Natural killer cell treated with Interleukin-12 subunit alpha and Interleukin-12 subunit beta and Interleukin-15 and Interleukin-18, amount 100 ng/mL, for 72 hours (primary cell): Measurements from ENCODE around the gene HDAC9. TPM values are rescaled to one million over a fixed set of nuclear protein-coding genes. Genes with fewer than 3 reads are reported as not detected.

Source experiments
- ATAC-seq, 2 donors: fragments of 150-1000 bp; cut with Tn5 transposase in 1 of 2; sonication (Bioruptor Pico), chemical (Tn5 transposase) in 1 of 2; 2 replicates each; pipeline ENCODE4 v1.10.0; 2021
- DNase-seq: peaks from one replicate; pipeline ENCODE4 v3.0.0; 2022; ENCODE audit warnings: low spot score
- H3K27ac Mint-ChIP-seq, 2 donors: 1 replicate in 1 of 2; 2 replicates in 1 of 2; pipeline ENCODE4 v1.8.0; 2022; ENCODE audit warnings: mixed read lengths in 2 of 2, mild to moderate bottlenecking in 1 of 2, moderate library complexity in 1 of 2
- H3K27me3 Mint-ChIP-seq, 2 donors: 1 replicate in 1 of 2; 2 replicates in 1 of 2; pipeline ENCODE4 v1.8.0; 2022; ENCODE audit warnings: mixed read lengths in 2 of 2
- H3K36me3 Mint-ChIP-seq: one replicate; pipeline ENCODE4 v1.8.0; 2022; ENCODE audit warnings: mixed read lengths
- H3K4me1 Mint-ChIP-seq, 2 donors: 1 replicate in 1 of 2; 2 replicates in 1 of 2; pipeline ENCODE4 v1.8.0; 2022; ENCODE audit warnings: low read depth in 2 of 2, mixed read lengths in 2 of 2, mild to moderate bottlenecking in 1 of 2
- H3K4me3 Mint-ChIP-seq: one replicate; pipeline ENCODE4 v1.8.0; 2022; ENCODE audit warnings: mixed read lengths
- H3K9me3 Mint-ChIP-seq: 2 replicates; pipeline ENCODE4 v1.8.0; 2022; ENCODE audit warnings: mixed read lengths
- total RNA-seq, 2 donors: library from RNA; stranded (reverse); gene quantifications; one replicate each; pipeline ENCODE4 v1.2.3, GENCODE V29; 2022

HDAC9 gene
- total RNA-seq, 2 donors from 2014 or later: 9.9 to 15.0 TPM

DNA sequence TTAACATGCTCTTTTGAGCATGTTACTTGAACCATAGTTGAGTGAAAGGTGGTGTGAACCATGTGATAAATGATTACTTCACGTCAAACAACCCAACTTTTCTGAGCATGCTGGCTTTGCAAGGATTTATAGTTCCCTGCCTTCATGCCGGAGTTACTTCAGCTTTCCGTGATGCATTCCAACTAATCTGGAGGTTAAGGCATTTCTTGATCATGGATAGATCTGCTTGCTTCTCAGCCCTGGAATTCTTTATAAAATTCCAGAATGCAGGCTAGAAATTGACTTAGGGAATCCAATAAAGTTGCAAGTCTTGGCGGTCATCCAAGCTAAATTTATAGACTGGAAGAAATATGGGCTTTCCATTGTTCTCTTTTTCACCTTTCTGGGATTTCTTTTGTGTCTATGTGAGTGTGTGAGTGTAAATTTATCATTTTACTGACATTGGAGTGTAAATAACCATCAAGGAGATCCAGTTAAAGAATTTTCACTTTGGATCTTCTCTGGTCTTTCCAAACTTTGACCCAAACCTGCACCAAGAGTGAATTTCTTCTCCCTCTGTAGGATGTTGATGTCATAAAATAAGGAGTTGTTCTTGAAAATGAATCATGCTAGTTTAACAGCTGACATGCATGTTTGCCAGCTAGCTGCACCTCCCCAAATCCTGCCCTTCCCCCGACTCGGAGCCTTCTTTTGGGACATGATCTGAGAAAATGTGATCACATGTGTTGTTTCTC, 332.9 kb downstream of the HDAC9 start:
- no peaks in the 10 kb centered on the region for H3K9me3 Mint-ChIP-seq
- H3K4me3 Mint-ChIP-seq: no peak overlapping the region
- H3K27ac Mint-ChIP-seq: no peak overlapping the region
- no peak for ATAC-seq
- no peaks in the 10 kb centered on the region for H3K36me3 Mint-ChIP-seq
- H3K27me3 Mint-ChIP-seq: no peaks in the 10 kb centered on the region
- no peaks in the 10 kb centered on the region for H3K4me1 Mint-ChIP-seq
- no peak for DNase-seq

- no peak for ATAC-seq
- H3K27me3 Mint-ChIP-seq: no peaks in the 10 kb centered on the region
- no peaks in the 10 kb centered on the region for H3K4me1 Mint-ChIP-seq
- DNase-seq: no peak
- H3K27ac Mint-ChIP-seq: no peak overlapping the region
- H3K9me3 Mint-ChIP-seq: no peaks in the 10 kb centered on the region
- no peak overlapping the region for H3K4me3 Mint-ChIP-seq
- H3K36me3 Mint-ChIP-seq: no peaks in the 10 kb centered on the region
Measured at GRCh38 chr7:18828994-18829857, 333.7 kb downstream of the HDAC9 start.

GRCh38 chr7:18829858-18830285, 334.3 kb downstream of the HDAC9 start:
- no peaks in the 10 kb centered on the region for H3K4me1 Mint-ChIP-seq
- H3K36me3 Mint-ChIP-seq: no peaks in the 10 kb centered on the region
- H3K27me3 Mint-ChIP-seq: no peaks in the 10 kb centered on the region

DNA sequence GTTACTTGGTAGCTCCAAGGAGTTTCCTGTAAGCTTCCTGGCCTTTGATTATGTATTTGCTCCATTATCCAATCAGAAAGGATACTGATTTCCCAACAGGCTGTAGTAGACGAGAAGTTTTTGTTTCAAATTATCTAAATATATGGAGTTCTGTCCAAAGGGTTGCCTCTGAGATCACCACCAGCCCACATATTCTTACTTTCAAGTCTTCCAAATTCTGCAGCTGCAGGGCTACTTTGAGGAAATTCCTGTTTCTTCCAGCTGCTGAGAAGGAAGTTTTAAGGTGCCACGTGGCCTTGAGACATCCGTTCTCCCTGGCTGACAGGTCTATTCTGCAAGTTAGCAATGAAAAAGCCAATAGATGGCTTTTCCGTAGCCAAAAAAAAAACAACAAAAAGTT, 335.9 kb downstream of the HDAC9 start:
- H3K9me3 Mint-ChIP-seq: no peaks in the 10 kb centered on the region
- ATAC-seq: no peak
- no peak overlapping the region for H3K4me3 Mint-ChIP-seq

More at GRCh38 chr7:18829858-18830285, 334.3 kb downstream of the HDAC9 start:
- H3K4me3 Mint-ChIP-seq: no peak overlapping the region
- DNase-seq (no peak), ATAC-seq (no peak)
- H3K27ac Mint-ChIP-seq: no peak overlapping the region
- H3K9me3 Mint-ChIP-seq: no peaks in the 10 kb centered on the region

GRCh38 chr7:18831943-18832342, 336.4 kb downstream of the HDAC9 start:
- Mint-ChIP-seq H3K36me3 (no peaks in the 10 kb centered on the region), H3K9me3 (no peaks in the 10 kb centered on the region), H3K27me3 (no peaks in the 10 kb centered on the region), H3K27ac (no peak overlapping the region), H3K4me1 (no peaks in the 10 kb centered on the region), H3K4me3 (no peak overlapping the region)
- no peak for ATAC-seq
- no peak for DNase-seq

More for the DNA sequence above, 335.9 kb downstream of the HDAC9 start:
- Mint-ChIP-seq H3K27ac (no peak overlapping the region), H3K36me3 (no peaks in the 10 kb centered on the region), H3K27me3 (no peaks in the 10 kb centered on the region), H3K4me1 (no peaks in the 10 kb centered on the region)
- no peak for DNase-seq

GRCh38 chr7:18834577-18834976, 339.0 kb downstream of the HDAC9 start:
- no peaks in the 10 kb centered on the region for H3K27me3 Mint-ChIP-seq
- ATAC-seq: no peak

DNA sequence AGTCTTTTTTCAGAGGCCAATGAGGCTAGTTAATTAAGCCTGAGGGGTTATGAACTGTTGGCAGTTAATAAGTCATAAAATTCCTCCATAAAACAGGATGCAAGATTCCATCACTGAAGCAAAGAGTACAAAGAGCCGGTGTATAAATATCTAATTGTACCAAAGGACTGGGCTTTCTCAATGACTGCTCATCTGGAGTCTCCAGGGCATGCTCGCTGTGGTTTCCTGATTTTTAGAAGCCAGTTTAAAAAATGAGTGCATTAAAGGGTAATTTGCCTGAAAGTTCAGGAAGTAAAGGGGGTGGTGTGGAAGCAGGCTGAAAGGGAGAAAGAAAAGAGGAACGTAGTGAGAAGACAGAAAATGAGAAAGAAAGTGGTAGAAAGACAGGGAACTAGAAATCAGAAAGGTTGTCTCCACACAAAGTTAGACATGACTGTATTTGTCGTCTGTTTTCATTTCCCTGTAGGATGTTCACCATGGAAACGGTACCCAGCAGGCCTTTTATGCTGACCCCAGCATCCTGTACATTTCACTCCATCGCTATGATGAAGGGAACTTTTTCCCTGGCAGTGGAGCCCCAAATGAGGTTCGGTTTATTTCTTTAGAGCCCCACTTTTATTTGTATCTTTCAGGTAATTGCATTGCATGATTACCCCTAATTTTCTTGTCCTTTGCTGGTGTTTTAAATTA, 339.6 kb downstream of the HDAC9 start:
- H3K27ac Mint-ChIP-seq: no peak overlapping the region
- H3K9me3 Mint-ChIP-seq: peaks cover 3% of the 10 kb centered on the region
- H3K4me1 Mint-ChIP-seq: no peaks in the 10 kb centered on the region
- H3K36me3 Mint-ChIP-seq: no peaks in the 10 kb centered on the region
- H3K4me3 Mint-ChIP-seq: no peak overlapping the region
- DNase-seq (no peak), ATAC-seq (no peak)
- no peaks in the 10 kb centered on the region for H3K27me3 Mint-ChIP-seq

More at GRCh38 chr7:18834577-18834976, 339.0 kb downstream of the HDAC9 start:
- no peak overlapping the region for H3K4me3 Mint-ChIP-seq
- no peak for DNase-seq
- no peaks in the 10 kb centered on the region for H3K36me3 Mint-ChIP-seq
- H3K4me1 Mint-ChIP-seq: no peaks in the 10 kb centered on the region
- H3K9me3 Mint-ChIP-seq: peaks cover 3% of the 10 kb centered on the region
- no peak overlapping the region for H3K27ac Mint-ChIP-seq

DNA sequence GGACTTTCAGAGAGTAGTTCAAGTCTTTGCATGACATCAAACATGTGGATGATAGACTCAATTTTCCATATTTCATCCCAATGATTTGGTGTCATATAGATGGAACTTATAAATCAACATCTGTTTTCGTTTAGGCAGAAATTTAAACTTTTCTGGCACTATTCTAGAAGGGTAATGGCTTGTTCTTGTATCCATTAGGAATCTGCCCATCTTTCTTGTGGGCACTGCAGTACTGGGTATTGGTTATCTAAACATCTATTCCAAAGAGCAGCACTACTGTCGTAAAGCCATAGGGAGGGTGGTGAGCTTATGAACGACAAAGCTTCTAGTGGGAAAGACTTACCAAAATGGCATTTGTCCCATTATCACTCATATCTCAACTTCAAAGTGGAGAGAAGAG, 348.4 kb downstream of the HDAC9 start:
- H3K4me1 Mint-ChIP-seq: no peaks in the 10 kb centered on the region
- DNase-seq (no peak), ATAC-seq (no peak)
- no peaks in the 10 kb centered on the region for H3K9me3 Mint-ChIP-seq
- peak overlapping the region in 1 of 2 donors; percentile 7 for H3K27ac Mint-ChIP-seq
- H3K27me3 Mint-ChIP-seq: no peaks in the 10 kb centered on the region
- H3K36me3 Mint-ChIP-seq: no peaks in the 10 kb centered on the region
- H3K4me3 Mint-ChIP-seq: no peak overlapping the region

GRCh38 chr7:18844735-18845134, 349.2 kb downstream of the HDAC9 start:
- ATAC-seq (peak in 1 of 2 donors; percentile 48), DNase-seq (no peak)
- Mint-ChIP-seq H3K36me3 (no peaks in the 10 kb centered on the region), H3K4me1 (no peaks in the 10 kb centered on the region), H3K27ac (peak overlapping the region in 1 of 2 donors; percentile 7), H3K4me3 (no peak overlapping the region), H3K27me3 (no peaks in the 10 kb centered on the region), H3K9me3 (no peaks in the 10 kb centered on the region)

DNA sequence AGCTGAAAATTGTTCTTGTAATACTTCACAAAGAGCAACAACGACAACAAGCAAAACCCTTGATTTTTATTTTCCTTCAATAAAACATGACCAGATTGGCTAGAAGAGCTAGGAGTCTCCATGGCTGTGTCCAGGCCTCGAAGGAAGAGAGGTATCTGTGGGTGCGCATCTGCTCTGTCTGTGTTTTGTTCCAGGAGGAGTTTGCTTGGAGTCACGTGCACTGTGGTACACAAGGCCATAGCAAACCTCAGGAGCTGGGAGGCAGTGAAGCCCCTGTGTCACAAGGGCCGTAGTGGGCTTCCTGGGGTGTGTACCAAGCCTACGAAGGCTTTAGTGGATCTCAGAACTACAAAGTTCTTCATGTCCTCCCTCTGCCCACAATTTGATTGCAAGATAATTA, 350.2 kb downstream of the HDAC9 start:
- H3K36me3 Mint-ChIP-seq: no peaks in the 10 kb centered on the region
- no peaks in the 10 kb centered on the region for H3K9me3 Mint-ChIP-seq
- no peaks in the 10 kb centered on the region for H3K27me3 Mint-ChIP-seq
- DNase-seq: no peak
- no peaks in the 10 kb centered on the region for H3K4me1 Mint-ChIP-seq
- H3K27ac Mint-ChIP-seq: no peak overlapping the region
- ATAC-seq: no peak
- no peak overlapping the region for H3K4me3 Mint-ChIP-seq

DNA sequence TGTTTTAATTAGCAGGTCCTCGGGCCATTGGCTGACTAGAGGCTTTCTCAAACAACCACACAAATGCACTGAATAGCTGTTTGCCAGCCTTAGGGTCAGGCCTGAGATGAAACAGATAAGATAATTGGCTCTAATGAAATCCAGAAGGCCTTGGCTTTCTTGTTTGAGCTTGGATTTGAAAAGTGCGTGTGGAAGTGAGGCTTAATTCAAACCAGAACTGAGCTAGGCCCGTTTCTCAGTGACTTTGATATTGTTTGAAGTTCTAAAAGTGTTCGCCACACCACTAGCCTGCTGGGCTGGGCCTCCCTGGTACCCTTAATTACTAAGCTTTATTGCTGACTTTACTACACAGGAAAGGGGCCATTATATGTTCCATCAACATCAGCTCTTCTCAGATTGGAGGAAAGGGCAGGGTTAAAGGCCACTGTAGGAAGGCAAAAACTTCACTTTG, 351.2 kb downstream of the HDAC9 start:
- Mint-ChIP-seq H3K9me3 (peaks cover 4% of the 10 kb centered on the region), H3K27me3 (no peaks in the 10 kb centered on the region), H3K4me1 (no peaks in the 10 kb centered on the region), H3K36me3 (peaks cover 5% of the 10 kb centered on the region), H3K4me3 (no peak overlapping the region), H3K27ac (no peak overlapping the region)
- ATAC-seq (no peak), DNase-seq (no peak)

DNA sequence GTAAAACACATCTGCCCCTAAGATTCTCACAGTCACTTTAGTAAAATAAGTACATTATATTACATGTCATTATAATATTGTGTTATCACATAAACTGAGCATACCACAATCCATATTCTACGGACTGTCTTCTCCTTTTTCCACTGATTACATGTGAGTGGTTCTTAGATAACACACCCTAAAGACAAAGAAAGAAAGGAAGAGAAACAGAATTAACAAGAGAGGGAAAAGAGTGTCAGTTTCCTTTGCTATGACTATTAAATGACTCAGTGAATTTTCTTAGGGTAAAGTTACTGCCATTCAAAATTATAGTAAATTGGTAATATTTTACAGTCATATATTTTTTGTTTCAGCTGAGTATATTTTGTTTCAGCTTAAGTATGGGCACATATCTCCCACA, 353.6 kb downstream of the HDAC9 start:
- no peak overlapping the region for H3K27ac Mint-ChIP-seq
- no peaks in the 10 kb centered on the region for H3K4me1 Mint-ChIP-seq
- no peaks in the 10 kb centered on the region for H3K27me3 Mint-ChIP-seq
- ATAC-seq: no peak
- H3K36me3 Mint-ChIP-seq: peaks cover 5% of the 10 kb centered on the region
- H3K4me3 Mint-ChIP-seq: no peak overlapping the region
- peaks cover 11% of the 10 kb centered on the region for H3K9me3 Mint-ChIP-seq
- DNase-seq: no peak

DNA sequence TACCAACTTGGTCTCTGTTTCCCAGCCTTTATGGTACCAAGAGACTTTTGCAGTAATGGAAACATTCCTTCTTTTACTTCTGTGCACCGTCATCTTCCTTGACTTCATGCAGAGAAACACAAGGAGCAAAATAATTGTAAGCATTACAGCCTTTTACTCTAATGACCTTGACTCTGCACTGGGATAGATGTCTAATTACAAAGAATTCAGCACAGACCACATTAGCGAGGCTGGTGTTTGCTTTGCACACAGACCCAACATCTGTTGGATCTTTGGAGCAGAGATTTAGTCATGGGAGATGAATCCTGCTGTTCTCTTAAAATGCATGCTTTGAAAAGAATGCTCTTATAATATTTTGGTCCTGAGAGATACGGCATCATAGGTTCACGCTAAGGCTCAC, 360.2 kb downstream of the HDAC9 start:
- no peak overlapping the region for H3K27ac Mint-ChIP-seq
- DNase-seq (no peak), ATAC-seq (no peak)
- H3K27me3 Mint-ChIP-seq: no peaks in the 10 kb centered on the region
- no peak overlapping the region for H3K4me3 Mint-ChIP-seq
- peaks cover 11% of the 10 kb centered on the region for H3K36me3 Mint-ChIP-seq
- peaks cover 19% of the 10 kb centered on the region for H3K9me3 Mint-ChIP-seq
- peaks cover 4 to 7% of the 10 kb centered on the region in 2 donors for H3K4me1 Mint-ChIP-seq

GRCh38 chr7:18858232-18858631, 362.7 kb downstream of the HDAC9 start:
- H3K27ac Mint-ChIP-seq: no peak overlapping the region
- H3K9me3 Mint-ChIP-seq: peaks cover 11% of the 10 kb centered on the region
- peaks cover 11% of the 10 kb centered on the region for H3K36me3 Mint-ChIP-seq
- DNase-seq (no peak), ATAC-seq (no peak)
- H3K4me1 Mint-ChIP-seq: peaks cover 4 to 7% of the 10 kb centered on the region in 2 donors
- no peak overlapping the region for H3K4me3 Mint-ChIP-seq
- H3K27me3 Mint-ChIP-seq: no peaks in the 10 kb centered on the region
